HEK293 (cell line): ENCODE measurements around the gene FBLN5.
A peak's percentile ranks its signal among the peaks of the same experiment; 100 is the strongest.

ENCODE experiments used
- CTCF ChIA-PET: fragments of 350-600 bp; formaldehyde crosslinking; extraction: SDS; loops from one replicate; lab custom pipeline; 2021; ENCODE audit warnings: antibody characterized with exemption; lab: Yijun Ruan, JAX
- POLR2A ChIA-PET: fragments of 300-600 bp; formaldehyde crosslinking; extraction: SDS; loops from one replicate; lab custom pipeline; 2020; ENCODE audit warnings: antibody characterized with exemption, inconsistent platforms; lab: Yijun Ruan, JAX
- H3K27ac ChIP-seq: fragments of 200-500 bp; sonication (Bioruptor generic); 2 replicates; pipeline ENCODE4 v1.5.1; 2014; ENCODE audit warnings: low read depth, low read length, control low read depth, inconsistent platforms; ENCODE audit errors: extremely low read depth
- H3K36me3 ChIP-seq, 2 experiments: fragments of 200-500 bp in 1 of 2; sonication (Bioruptor generic) in 1 of 2; 1 replicate in 1 of 2; 2 replicates in 1 of 2; pipeline ENCODE4 v1.5.1; 2014 to 2017; ENCODE audit warnings: inconsistent platforms in 2 of 2, low read length in 2 of 2; ENCODE audit not compliant: control insufficient read depth in 2 of 2, insufficient read depth in 1 of 2
- H3K4me1 ChIP-seq: fragments of 200-500 bp; sonication (Bioruptor generic); 2 replicates; pipeline ENCODE4 v1.5.1; 2014; ENCODE audit warnings: mild to moderate bottlenecking, low read length, inconsistent platforms; ENCODE audit not compliant: control insufficient read depth, insufficient read depth
- H3K4me3 ChIP-seq: 2 replicates; pipeline ENCODE4 v1.5.1; 2011; ENCODE audit warnings: low read depth, mild to moderate bottlenecking, control low read depth, low read length, moderate library complexity
- H3K9me3 ChIP-seq: fragments of 200-500 bp; sonication (Bioruptor generic); 2 replicates; pipeline ENCODE4 v1.5.1; 2014; ENCODE audit warnings: low read depth, low read length, inconsistent platforms; ENCODE audit not compliant: control insufficient read depth, insufficient read depth
- GLIS1 ChIP-seq: fragments of 450-650 bp; formaldehyde crosslinking; IDR thresholded peaks from 2 replicates; pipeline ENCODE4 v1.5.1; 2016; ENCODE audit warnings: missing biosample characterization, missing genetic modification characterization
- GLIS2 ChIP-seq: fragments of 450-650 bp; formaldehyde crosslinking; IDR thresholded peaks from 2 replicates; pipeline ENCODE4 v1.5.1; 2016; ENCODE audit warnings: missing biosample characterization, missing genetic modification characterization
- HOXA7 ChIP-seq: sonication (generic); formaldehyde crosslinking; IDR thresholded peaks from 2 replicates; pipeline ENCODE4 v1.8.1; 2022; ENCODE audit warnings: missing genetic modification reagents, borderline replicate concordance
- KLF16 ChIP-seq: fragments of 450-650 bp; formaldehyde crosslinking; IDR thresholded peaks from 2 replicates; pipeline ENCODE4 v1.5.1; 2017; ENCODE audit warnings: missing biosample characterization, missing genetic modification characterization
- SCRT1 ChIP-seq: fragments of 450-650 bp; formaldehyde crosslinking; IDR thresholded peaks from 2 replicates; pipeline ENCODE4 v1.5.1; 2016; ENCODE audit warnings: missing biosample characterization, missing genetic modification characterization, borderline replicate concordance
- ZBTB17 ChIP-seq: fragments of 450-650 bp; formaldehyde crosslinking; IDR thresholded peaks from 2 replicates; pipeline ENCODE4 v1.5.1; 2016; ENCODE audit warnings: missing biosample characterization, missing genetic modification characterization
- ZFP41 ChIP-seq: fragments of 450-650 bp; formaldehyde crosslinking; IDR thresholded peaks from 2 replicates; pipeline ENCODE4 v1.5.1; 2016; ENCODE audit warnings: missing biosample characterization, missing genetic modification characterization, borderline replicate concordance
- ZNF121 ChIP-seq: fragments of 450-650 bp; formaldehyde crosslinking; IDR thresholded peaks from 2 replicates; pipeline ENCODE4 v1.5.1; 2016; ENCODE audit warnings: missing biosample characterization, missing genetic modification characterization
- ZNF175 ChIP-seq: fragments of 450-650 bp; formaldehyde crosslinking; IDR thresholded peaks from 2 replicates; pipeline ENCODE4 v1.5.1; 2016; ENCODE audit warnings: missing biosample characterization, missing genetic modification characterization
- ZNF37A ChIP-seq: fragments of 450-650 bp; IDR thresholded peaks from 2 replicates; pipeline ENCODE4 v1.5.1; 2018; ENCODE audit warnings: missing biosample characterization, missing genetic modification characterization
- ZNF529 ChIP-seq: fragments of 450-650 bp; formaldehyde crosslinking; IDR thresholded peaks from 2 replicates; pipeline ENCODE4 v1.5.1; 2017; ENCODE audit warnings: missing genetic modification characterization, missing biosample characterization; ENCODE audit not compliant: insufficient replicate concordance
- ZNF548 ChIP-seq: fragments of 450-650 bp; formaldehyde crosslinking; IDR thresholded peaks from 2 replicates; pipeline ENCODE4 v1.5.1; 2016; ENCODE audit warnings: missing biosample characterization, missing genetic modification characterization
- ZNF623 ChIP-seq: fragments of 450-650 bp; formaldehyde crosslinking; IDR thresholded peaks from 2 replicates; pipeline ENCODE4 v1.5.1; 2016; ENCODE audit warnings: missing biosample characterization, missing genetic modification characterization
- ZNF76 ChIP-seq: fragments of 450-650 bp; formaldehyde crosslinking; IDR thresholded peaks from 2 replicates; pipeline ENCODE4; 2016; ENCODE audit warnings: low read depth, missing biosample characterization, missing genetic modification characterization, borderline replicate concordance
- ZNF777 ChIP-seq: fragments of 450-650 bp; formaldehyde crosslinking; IDR thresholded peaks from 2 replicates; pipeline ENCODE4 v1.5.1; 2017; ENCODE audit warnings: missing biosample characterization, missing genetic modification characterization, borderline replicate concordance
- TF ChIP-seq, protein P1 (sequence below): fragments of 450-650 bp; formaldehyde crosslinking; IDR thresholded peaks from 2 replicates; pipeline ENCODE4 v1.5.1; 2016; ENCODE audit warnings: missing biosample characterization, missing genetic modification characterization

FBLN5 gene

DNA sequence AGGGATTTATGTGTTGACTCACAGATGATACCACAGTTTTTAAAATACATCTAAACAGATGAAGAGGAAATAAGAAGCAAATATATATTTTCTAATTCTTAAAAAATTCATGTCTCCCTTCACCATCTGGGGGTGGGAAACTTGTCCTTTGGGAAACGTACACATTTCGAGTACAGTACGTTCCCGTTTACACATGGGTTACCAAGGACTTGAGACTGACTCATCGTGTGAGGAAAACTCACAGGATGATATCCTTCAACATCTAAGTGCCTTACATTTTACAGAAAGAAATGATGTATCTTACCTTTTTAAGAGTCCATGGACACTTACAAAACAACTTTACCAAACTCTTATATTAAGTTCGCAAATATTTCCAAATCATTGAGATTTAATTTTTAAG, 16.0 kb upstream of the FBLN5 start:
- H3K27ac ChIP-seq: no peak overlapping the region
- H3K4me1 ChIP-seq: no peaks in the 10 kb centered on the region
- H3K36me3 ChIP-seq: peaks cover 0 to 6% of the 10 kb centered on the region in 2 experiments; a peak in 1 of 3 replicates
- H3K4me3 ChIP-seq: no peak overlapping the region
- TF ChIP-seq ZFP41 (tag by site-specific recombination) (no peak), GLIS2 (no peak), ZNF37A (tag by site-specific recombination) (no peak), ZNF623 (tag by site-specific recombination) (no peak), ZNF76 (tag by site-specific recombination) (no peak), KLF16 (tag by site-specific recombination) (no peak), HOXA7 (no peak), ZNF529 (no peak), ZNF121 (no peak)
- TF ChIP-seq, protein P1, sequence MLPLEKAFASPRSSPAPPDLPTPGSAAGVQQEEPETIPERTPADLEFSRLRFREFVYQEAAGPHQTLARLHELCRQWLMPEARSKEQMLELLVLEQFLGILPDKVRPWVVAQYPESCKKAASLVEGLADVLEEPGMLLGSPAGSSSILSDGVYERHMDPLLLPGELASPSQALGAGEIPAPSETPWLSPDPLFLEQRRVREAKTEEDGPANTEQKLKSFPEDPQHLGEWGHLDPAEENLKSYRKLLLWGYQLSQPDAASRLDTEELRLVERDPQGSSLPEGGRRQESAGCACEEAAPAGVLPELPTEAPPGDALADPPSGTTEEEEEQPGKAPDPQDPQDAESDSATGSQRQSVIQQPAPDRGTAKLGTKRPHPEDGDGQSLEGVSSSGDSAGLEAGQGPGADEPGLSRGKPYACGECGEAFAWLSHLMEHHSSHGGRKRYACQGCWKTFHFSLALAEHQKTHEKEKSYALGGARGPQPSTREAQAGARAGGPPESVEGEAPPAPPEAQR (tag by site-specific recombination): no peak
- CTCF ChIA-PET: interaction anchor here (0.6 kb wide), 1 partner anchor 39 kb away, joined by 7 read pairs; no protein-coding TSS in a partner anchor
- no peaks in the 10 kb centered on the region for H3K9me3 ChIP-seq
- POLR2A ChIA-PET: no interaction called here

DNA sequence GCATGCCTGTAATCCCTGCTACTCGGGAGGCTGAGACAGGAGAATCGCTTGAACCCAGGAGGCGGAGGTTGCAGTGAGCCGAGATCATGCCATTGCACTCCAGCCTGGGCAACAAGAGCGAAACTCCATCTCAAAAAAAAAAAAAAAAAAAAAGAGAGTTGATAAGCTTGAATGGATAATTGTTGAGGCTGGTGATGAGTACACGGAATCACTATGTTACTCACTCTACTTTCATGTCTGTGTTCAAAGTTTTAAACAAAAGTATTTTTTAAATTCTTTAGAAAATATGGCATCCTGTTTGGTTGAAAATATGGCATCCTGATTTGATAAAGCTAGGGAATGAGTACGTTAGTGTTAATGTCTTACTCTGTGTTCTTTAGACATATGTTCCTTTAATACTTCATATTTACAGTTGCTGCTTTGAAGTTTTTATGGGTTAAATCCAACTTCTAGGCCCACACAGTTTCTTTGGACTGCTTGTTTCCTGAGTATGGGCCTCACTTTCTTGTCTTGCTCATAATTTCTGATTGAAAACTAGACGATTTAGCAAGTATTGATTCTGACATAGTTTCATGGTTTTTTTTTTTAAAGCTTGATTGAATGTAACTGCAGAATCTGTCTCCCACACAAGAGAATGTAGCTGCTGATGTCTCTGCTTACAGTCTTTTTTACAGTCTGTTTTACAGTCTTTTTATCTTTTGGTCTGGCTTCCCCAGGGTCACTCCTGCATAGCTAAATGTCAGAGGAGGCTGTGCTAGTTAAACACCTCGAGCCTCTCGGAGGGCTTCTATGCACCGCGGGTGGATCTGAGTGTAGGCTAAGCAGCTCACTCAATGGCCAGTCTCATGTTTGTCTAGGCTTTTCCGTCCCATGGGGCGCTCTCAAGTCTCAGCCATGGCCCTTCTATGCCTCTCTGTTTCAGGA, 14.1 kb upstream of the FBLN5 start:
- CTCF ChIA-PET: interaction anchor here (0.6 to 2.7 kb wide), 3 partner anchors 35 to 463 kb away, joined by 3 to 8 read pairs (median 4); no protein-coding TSS in a partner anchor
- no peak overlapping the region for H3K4me3 ChIP-seq
- TF ChIP-seq ZNF548 (tag by site-specific recombination) (no peak), SCRT1 (tag by site-specific recombination) (no peak), GLIS1 (tag by site-specific recombination) (peak; percentile 55)
- POLR2A ChIA-PET: no interaction called here
- H3K9me3 ChIP-seq: no peaks in the 10 kb centered on the region
- H3K36me3 ChIP-seq: no peaks in the 10 kb centered on the region
- no peaks in the 10 kb centered on the region for H3K4me1 ChIP-seq
- no peak overlapping the region for H3K27ac ChIP-seq

DNA sequence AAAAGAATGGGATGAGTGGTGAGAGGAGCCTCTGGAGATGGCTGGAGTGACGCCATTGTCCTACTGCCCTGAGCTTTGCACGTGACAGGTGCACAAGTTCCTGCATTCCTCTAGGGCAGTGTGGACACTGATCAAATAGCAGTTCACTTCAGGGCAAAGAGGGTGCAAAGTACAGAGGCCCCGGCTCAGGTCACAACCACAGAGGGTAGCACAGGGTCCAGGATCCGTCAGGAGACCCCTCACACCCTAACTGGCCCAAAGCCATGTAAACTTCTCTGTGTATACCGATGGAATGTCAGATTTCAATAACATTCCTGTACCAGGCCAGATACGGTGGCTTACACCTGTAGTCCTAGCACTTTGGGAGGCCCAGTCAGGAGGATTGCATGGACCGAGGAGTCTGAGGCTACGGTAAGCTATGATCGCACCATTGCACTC, 10.4 kb upstream of the FBLN5 start:
- CTCF ChIA-PET: no interaction called here
- TF ChIP-seq ZNF175 (tag by site-specific recombination): no peak
- H3K4me1 ChIP-seq: no peaks in the 10 kb centered on the region
- POLR2A ChIA-PET: no interaction called here
- no peaks in the 10 kb centered on the region for H3K36me3 ChIP-seq
- H3K4me3 ChIP-seq: no peak overlapping the region
- H3K9me3 ChIP-seq: no peaks in the 10 kb centered on the region
- no peak overlapping the region for H3K27ac ChIP-seq

DNA sequence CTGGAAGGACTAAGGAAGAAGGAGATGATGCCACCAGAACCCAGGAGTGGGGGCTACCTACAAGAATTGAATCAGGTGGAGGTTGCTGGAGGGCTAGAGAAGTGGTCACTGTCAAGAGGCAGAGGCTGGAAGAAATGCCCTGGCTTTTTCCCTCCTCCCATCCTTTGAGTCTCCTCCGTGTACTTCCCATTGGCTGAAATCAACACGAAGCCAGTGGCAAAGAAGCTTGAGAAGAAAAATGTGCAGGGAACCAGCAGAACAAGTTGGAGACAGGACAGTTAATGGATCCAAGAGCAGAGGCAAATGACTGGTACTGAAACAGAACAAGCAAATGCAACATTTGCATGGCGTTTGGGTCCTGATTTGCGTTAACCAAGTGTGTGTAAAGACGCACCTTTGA, 9.1 kb upstream of the FBLN5 start:
- POLR2A ChIA-PET: no interaction called here
- CTCF ChIA-PET: no interaction called here
- Histone ChIP-seq H3K9me3 (no peaks in the 10 kb centered on the region), H3K27ac (no peak overlapping the region), H3K36me3 (no peaks in the 10 kb centered on the region), H3K4me3 (no peak overlapping the region), H3K4me1 (no peaks in the 10 kb centered on the region)
- TF ChIP-seq ZBTB17 (tag by site-specific recombination) (peak; percentile 89), ZNF777 (tag by site-specific recombination) (no peak)
